Measurements from ENCODE around the gene YTHDF2.
"Not testable (repeated sequence)": the region's sequence is repeated elsewhere in the genome, so short reads cannot be mapped to it uniquely, and the experiment has no call there.

Gene YTHDF2

DNA sequence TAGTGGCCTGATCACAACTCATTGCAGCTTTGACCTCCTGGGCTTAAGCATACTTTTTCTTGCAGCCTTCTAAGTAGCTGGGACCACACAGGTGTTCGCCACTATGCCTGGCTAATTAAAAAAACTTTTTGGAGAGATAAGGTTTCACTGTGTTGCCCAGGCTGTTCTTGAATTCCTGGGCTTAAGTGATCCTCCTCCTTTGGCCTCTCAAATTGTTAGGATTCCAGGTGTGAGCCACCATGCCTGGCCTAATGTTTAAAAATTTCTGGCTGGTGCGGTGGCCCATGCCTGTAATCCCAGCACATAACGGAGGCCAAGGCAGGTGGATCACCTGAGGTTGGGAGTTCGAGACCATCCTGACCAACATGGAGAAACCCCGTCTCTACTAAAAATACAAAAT, 24.4 kb downstream of the YTHDF2 start:
- DNase-seq = no peak

DNA sequence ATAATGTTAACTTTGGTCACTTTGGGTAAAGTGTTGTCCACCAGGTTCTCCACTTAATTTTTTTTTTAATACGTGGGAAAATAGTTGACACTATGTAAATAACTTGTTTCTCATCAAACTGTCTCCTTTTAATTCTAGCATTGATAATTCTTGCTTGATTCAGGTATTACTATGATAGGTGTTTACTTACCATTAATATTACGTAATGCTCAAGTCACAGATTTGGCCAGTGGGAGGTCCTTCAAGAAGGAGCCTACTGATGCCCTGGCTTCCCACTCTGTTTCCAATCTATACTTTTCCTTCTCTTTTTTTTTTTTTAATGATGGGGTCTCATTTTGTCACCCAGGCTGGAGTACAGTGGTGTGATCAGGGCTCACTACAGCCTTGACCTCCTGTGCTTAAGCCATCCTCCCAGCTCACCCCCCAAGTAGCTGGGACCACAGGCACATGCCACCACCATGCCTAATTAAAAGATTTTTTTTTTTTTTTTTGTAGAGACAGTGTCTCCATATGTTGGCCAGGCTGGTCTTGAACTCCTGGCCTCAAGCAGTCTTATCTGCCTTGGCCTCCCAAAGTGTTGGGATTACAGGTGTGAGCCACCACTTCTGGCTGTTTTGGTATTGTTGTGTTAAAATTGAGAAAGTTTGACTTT, 29.9 kb downstream of the YTHDF2 start:
- no peak for DNase-seq

DNA sequence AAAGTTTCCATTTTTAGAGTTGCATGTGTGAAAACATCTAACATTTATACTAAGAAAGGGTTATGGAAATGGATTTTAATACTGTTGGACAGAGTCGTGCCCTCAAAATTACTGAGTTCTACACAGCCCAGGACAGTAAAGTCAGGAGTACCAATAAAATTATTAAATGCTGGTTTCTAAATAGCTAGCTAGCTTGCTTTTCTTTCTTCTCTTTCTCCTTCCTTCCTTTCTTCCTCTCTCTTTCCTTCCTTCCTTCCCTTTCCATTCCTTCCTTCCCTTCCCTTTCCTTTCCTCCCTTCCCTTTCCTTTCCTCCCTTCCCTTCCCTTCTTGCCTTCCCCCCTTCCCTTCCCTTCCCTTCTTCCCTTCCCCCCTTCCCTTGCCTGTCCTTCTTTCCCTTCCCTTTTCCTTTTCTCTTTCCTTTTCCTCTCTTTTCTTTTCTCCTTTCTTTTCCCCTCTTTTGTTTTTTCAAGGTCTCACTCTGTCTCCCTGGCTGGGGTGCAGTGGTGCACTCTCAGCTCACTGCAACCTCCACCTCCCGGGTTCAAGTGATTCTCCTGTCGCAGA, 33.9 kb downstream of the YTHDF2 start:
- DNase-seq = no peak

DNA sequence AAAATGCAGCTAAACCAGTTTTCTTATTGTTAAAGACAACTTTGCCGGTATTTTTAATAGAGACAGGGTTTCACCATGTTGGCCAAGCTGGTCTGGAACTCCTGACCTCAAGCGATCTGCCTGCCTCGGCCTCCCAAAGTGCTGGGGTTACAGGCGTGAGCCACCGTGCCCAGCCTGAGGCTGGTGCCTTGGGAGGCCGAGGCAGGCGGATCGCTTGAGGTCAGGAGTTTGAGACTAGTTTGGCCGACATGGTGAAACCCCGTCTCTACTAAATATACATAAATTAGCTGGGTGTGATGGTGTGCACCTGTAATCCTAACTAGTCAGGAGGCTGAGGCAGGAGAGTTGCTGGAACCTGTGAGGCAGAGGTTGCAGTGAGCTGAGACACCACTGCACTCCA, 35.2 kb downstream of the YTHDF2 start:
- DNase-seq = not testable (repeated sequence)

DNA sequence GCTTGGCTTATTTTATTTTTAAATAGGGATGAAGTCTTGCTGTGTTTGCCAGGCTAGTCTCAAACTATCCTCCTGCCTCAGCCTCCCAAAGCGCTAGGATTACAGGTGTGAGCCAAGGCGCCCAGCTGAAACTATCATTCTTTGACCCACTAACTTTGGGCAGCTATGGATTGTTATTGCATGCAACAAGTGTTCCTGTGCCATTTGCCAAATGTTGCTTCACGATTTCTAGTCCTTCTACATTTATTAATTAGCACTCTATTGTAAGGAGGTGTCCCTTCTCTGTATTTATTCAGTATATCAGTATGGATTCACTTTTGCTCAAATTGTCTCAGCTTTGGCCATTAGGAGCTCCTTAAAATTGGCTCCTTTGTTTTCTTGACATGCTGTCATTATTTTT, 36.4 kb downstream of the YTHDF2 start:
- no peak for DNase-seq

DNA sequence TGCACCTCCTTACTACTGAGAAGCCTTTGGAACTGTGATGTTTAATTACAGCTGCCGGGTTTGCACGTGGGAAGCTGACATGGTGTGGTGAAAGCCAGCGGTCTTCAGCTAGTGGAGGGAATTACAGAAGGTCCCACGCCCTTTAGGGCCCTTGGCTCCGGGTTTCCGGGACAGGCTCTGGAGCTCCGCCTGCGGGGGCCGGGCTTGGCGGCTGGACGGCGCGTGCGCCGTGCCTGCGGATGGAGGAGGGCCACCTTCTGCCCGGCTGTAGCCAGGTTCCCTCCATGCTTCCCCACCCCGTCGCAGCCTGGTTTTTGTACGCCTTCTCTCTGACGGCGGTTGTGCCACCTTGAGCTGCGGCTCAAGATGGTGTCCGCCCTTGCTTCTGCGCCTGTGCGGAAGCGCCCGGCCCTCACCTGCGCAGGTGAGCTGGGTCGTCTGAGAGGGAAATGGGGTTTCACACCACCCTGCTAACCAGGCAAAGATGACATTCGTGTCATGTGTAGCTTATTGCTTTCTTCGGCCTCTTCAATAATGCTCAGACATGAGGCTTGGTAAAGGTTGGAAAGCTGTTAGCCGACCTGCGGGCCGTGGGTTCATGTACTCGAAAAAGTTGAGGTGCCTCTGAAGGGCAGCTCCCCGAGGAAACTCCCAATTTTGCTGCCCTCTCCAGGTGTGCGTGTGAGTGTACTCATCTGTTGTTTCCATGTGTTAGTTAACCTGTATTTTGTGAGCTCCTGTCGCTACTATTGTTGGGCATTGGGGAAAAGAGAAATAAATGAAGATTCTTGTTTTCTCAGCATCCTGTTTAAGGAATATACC, 38.6 kb downstream of the YTHDF2 start:
- DNase-seq = peak; percentile 50

DNA sequence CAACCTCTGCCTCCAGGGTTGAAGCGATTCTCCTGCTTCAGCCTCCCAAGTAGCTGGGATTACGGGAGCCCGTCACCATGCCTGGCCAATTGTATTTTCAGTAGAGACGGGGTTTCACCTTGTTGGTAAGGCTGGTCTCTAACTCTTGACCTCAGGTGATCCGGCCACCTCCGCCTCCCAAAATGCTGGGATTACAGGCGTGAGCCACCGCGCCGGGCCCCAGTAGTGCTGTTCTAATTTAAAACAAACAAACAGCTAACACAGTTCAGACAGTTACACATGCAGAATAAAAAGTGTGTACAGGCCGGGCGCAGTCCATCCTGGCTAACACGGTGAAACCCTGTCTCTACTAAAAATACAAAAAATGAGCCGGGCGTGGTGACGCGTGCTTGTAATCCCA, 39.6 kb downstream of the YTHDF2 start:
- DNase-seq = no peak

DNA sequence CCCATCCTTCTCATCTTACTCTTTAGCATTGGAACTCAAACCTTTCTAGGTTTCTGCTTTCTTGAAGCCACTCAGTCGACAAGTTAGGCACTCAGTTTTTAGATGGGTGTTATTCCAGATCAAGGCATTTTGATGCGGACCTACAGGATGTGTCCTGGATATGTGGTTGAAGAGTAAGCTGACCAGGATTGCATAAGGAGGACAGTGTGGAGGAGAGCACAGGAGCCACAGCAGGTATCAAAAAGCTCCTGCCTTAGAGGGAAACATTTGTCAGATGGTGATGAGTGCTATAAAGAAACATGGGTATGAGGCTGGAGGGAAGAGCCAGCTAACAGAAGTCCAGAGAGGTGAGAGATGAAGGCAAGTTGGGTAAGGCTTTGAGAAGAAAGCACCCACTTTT, 41.3 kb downstream of the YTHDF2 start:
- no peak for DNase-seq

DNA sequence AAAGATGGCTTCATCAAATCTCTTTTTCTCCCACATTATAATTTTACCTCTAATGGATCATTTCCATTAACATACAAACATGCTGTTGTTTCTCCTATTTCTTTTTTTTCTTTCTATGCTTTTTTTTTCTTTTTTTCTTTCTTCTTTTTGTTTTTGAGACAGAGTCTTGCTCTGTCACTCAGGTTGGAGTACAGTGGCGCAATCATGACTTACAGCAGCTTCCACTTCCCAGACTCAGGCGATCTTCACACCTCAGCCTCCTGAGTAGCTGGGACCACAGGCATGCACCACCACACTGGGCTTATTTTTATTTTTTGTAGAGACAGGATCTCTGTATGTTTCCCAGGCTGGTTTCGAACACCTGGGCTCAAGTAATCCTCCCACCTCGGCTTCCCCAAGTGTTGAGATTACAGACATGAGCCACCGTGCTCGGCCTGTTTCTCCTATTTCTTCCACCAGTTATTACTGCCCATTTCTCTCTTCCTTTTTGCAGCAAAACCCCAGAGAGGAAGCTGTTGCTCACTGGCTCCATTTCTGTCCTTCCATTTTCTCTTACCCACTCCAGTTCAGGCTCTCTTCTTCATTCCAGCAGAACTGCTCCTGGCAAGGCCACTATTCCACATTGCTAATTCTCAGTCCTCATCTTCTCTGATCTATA, 43.1 kb downstream of the YTHDF2 start:
- no peak for DNase-seq

DNA sequence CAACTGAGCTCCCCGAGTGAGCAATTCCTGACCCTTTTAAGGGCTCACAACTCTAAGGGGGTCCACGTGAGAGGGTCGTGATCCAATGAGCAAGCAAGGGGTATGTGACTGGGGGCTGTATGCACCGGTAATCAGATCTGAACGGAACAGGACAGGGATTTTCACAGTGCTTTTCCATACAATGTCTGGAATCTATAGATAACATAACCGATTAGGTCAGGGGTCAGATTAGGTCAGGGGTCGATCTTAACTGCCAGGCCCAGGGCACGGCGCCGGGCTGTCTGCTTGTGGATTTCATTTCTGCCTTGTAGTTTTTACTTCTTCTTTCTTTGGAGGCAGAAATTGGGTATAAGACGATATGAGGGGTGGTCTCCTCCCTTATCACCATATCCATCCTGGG, 44.6 kb downstream of the YTHDF2 start:
- DNase-seq = no peak

DNA sequence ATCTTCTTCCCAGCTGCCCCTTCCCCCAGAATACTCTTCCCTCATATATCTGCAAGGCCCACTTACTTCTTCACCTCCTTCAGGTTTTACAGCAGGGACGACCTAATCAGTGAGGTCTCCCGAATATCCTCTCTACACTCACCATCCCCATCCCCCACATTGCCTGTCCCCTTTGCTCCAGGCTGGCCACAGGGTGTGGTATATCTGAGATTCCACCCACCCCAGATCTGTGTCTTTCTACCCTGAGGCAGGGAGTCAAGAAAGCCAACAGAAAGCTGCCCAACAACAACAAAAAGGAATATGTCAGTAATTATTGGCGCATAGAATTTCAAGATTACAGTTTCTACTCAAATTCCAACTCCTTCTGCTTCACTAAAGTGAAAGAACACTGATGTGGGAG, 45.3 kb downstream of the YTHDF2 start:
- DNase-seq = no peak

DNA sequence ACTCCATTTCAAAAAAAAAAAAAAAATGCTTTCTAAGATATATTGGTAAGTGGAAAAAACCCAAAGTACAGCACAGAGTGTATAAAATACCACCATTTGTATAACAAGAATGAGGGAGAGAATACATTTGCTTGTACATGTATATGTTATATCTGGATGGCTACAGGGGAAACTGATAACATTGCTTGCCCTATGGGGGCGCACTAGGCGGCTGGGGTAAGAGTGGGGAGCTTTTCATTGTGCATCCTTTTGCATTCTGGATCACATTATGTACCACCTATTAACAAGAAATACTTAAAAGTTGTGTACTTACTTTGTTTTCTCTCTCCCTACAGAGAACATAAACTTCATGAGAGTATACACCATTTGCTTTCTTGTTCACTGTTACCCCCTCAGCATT, 46.6 kb downstream of the YTHDF2 start:
- no peak for DNase-seq

DNA sequence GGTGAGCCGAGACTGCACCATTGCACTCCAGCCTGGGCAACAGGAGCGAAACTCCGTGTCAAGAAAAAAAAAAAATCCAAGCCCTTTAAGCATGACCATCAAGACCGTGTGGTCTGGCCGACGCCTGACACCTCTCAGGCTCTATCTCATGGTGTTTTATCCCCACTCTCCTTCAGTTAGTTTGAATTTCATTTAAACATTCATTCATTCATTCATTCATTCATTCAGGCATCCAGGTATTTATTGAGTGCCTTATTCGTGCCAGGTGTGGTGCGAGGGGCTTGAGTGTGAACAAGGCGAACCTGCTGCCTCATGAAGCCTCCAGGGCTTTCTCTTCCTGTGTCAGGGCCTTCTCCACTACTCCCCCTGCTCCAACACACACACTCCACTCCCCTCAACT, 52.7 kb downstream of the YTHDF2 start:
- no peak for DNase-seq

DNA sequence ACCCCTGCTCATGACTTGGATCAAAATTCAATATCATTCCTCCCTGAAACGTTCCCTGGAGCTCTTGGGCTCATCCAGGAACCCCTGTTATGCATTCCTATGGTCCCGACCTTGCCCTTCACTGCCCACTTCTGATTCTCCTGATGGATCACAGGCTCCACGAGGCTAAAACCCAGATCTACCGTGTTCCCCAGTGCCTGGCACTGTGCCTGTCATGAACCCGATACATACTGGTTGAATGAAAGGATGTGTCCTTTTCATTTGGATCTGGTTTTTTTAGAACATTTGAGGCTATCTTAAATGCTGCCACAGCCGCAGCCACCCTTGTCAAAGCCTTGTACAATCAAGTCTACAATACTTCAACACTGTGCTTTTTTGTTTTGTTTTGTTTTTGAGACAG, 53.1 kb downstream of the YTHDF2 start:
- no peak for DNase-seq

DNA sequence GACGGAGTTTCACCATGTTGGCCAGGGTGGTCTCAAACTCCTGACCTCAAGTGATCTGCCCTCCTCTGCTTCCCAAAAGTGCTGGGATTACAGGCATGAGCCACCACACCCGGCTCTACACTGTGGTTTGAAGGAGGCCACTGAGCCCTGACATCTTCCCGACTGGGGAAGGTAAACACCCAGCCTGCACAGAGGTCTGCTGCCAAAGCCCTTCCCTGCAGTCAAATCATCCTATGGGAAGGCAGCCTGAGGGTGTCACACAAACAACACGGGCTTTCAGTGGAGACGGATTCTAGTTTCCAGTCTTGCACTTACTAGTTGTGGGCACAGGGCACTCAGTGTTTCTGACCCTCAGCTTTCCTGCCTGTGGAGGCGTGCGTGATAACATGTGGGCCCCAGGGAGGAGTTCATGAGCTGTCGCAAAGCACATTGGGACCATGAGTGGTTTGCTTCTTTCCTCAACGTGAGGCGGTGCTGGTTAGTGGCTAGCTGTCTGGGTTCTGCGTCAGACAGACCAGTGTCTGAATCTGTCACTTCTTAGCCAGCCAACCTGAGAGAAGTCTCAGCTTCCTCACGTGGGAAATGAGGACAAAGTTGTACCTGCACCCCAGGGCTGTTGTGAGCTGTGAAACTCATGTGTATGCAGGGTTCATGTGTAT, 53.8 kb downstream of the YTHDF2 start:
- DNase-seq = no peak

DNA sequence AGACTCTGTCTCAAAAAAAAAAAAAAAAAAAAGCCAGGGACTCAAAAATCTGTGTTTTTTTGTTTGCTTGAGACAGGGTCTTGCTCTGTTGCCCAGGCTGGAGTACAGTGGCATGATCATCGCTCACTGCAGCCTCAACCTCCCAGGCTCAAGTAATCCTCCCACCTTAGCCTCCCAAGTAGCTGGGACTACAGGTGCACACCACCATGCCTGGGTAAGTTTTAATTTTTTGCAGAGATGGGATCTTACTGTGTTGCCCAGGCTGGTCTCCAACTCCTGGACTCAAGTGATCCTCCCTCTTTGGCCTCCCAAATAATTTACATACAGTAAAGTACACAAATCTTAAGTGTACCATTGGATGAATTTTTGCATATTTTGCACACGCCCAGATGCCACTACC, 55.2 kb downstream of the YTHDF2 start:
- not testable (repeated sequence) for DNase-seq

DNA sequence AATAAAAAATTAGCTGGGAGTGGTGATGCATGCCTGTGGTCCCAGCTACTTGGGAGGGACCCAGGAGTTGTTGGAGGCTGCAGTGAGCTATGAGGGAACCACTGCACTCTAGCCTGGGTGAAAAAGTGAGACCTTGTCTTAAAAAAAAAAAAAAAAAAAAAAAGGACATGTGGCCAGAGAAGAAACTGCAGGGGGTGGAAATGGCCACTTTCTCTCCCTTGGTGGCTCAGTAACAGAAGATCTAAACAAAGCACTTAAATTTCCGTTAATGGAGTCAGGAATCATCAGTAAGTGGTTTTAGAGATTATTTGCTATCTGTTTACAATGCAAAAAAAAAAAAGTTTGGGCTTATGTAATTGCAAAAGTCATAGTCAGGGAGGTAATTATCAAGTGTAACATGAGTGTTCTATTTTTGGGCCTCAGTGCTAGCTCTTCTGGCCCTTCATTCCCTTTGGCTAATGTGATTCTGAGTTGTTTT, 55.9 kb downstream of the YTHDF2 start:
- no peak for DNase-seq

DNA sequence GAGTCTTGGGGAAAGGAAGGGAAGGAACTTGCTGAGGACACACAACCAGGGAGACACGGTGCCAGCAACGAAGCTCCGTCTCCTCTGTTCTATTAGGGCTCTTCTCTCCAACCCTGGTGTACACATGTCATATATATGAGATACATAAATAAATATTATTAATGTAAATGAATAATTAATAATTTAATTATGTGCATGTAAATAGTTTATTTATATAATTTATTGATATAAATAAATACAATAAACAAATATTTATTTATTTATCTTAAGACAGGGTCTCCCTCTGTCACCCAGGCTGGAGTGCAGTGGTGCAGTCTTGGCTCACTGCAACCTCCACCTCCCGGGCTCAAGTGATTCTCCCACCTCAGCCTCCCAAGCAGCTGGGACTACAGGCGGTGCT, 57.8 kb downstream of the YTHDF2 start:
- DNase-seq = not testable (repeated sequence)

DNA sequence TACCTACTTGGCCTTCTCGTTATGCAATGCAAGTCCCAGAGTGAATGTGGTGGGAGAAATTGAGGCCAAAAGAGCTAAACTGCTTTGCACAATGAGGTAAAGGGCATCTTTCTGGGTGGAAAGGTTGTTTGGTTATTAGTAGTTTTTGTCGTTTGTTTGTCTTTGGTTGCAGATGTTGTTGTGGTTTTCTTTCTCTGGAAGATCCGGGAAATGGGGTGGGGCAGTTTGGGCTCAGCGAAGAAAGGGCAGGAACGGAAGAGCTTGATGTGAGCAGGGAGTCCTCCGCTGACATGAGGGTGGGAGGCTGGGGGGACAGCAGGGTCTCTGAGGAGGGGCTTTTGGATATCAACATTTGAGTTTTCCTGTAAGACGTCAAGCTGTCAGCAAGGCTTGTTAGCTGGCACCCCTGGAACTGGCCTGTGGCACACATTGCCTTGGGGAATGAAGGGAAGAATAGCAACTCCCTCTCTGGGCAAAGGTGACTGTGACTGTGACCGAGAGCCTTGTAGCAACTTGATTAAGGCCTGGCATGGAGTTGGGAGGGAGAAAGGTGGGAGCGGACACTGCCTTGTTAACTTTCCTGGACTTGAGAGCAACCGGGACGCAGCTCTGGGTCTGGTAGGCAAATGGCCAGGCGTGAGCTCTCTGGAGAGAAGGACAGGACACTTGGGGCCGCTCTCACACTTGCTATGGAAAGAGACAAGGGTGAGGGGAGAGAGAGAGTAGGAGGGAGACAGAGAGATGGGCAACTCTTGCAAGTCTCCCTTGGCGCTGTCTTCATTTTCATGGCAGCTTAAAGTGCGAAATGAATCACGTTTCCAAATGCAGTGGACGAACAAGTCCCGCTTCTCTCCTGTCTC, 59.8 kb downstream of the YTHDF2 start:
- DNase-seq = no peak

DNA sequence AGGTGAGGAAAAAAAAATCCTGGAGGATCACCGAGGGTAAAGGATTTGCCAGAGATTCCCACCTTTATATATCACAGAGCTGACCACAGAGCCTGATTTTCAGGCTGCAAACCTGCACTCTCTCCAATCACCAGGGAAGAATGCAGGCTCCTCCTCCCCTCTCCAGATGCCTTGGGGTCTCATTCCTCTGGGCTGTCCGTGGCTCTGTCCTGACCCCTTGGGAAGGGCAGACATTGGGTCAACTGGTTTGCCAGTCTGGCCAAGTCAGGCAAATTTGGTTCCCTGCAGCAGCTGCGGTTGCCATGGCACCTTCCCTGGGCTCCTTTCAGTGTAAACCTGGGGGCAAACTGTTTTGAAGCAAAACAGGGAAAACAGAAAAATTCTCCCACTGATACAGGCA, 63.6 kb downstream of the YTHDF2 start:
- no peak for DNase-seq

DNA sequence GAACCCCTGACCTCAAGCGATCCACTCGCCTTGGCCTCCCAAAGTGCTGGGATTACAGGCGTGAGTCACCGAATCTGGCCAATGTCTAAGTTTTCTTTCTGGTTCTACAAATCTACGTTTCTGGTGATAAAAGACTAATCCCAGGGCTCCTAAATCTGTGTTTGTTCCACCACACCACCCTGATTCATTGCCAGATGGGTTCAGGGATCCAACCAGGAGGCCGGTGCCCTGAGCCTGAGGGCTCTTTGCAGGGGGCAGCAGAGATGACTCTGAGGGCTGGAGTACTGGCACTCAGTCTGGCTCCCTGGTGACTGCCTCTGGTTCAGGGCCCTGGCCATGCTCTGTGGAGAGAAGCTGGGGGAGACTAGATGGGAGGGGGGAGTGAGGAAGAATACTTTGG, 64.7 kb downstream of the YTHDF2 start:
- DNase-seq = no peak

DNA sequence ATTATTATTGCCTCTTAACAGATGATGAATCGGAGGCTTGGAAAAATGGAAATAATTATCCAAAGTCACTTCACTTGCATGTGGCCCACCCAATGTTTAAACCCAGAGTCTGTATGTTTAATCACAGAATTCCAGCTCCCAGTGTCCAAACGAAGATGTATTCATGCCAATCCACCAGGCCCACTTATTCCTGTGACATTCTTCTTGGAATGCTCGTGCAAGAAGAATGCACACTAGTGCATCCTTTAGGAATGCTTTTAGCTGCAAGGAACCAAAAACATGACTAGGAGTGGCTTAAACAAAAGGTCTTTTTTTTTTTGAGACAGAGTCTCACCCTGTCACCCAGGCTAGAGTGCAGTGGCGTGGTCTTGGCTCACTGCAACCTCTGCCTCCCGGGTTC, 66.3 kb downstream of the YTHDF2 start:
- DNase-seq = no peak
